HG02884 (cell line): ENCODE results near the gene NDUFAF8.

Experiments
- ATAC-seq: cut with Tn5 transposase; IDR thresholded peaks from one replicate; pipeline ENCODE4 v1.9.1; 2021; ENCODE audit warnings: mild to moderate bottlenecking, moderate library complexity; ENCODE audit not compliant: unreplicated experiment

Gene NDUFAF8

DNA sequence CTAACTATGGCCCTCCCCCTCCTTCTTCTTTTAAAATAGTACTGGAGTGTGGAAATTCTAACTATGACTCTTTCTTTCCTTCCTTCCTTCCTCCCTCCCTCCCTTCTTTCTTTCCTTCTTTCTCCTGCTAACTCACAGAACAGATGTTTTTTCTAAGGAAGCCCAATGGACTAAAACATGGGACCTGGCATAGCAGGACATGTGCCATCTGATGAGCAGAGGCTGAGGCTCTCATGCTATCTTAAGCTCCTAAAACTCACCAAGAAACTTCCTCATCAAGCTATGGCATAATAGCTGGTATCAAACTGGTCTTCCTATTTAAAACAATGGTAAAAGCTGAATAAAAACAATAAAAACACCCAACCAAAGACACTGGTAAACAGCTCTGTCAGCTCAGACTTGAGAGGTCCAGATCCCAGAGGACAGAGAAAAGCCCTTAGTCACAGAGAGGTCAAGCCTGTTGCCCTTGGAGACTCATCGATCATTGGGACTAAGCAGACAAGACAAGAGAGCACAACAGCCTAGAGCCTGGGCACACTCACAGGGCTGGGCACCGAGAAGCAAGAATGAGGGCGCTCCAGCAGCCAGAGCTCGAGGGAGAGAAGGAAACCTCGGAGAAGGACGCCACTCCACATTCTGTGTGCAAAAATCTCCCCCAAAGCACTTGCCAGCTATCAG, 28.4 kb downstream of the NDUFAF8 start:
- ATAC-seq, result no peak

DNA sequence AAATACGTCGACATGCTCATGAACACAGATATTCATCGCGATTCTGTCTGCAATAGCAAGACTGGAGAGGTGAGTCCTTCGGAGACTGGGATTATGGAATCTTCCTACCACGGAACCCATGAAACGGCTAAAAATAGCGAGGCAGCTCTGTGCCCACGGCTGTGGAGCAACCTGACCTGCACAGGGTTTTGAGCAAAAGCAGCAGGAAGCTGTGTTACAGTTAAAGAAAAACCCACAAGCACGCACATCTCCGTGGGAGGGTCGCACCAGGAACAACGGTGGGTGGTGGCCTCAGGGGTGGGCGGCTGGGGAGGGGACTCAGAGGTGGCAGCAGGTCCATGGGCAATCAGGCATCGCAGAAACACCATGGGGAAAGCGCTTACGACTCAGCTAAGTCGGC, 31.2 kb downstream of the NDUFAF8 start:
- ATAC-seq, result no peak

DNA sequence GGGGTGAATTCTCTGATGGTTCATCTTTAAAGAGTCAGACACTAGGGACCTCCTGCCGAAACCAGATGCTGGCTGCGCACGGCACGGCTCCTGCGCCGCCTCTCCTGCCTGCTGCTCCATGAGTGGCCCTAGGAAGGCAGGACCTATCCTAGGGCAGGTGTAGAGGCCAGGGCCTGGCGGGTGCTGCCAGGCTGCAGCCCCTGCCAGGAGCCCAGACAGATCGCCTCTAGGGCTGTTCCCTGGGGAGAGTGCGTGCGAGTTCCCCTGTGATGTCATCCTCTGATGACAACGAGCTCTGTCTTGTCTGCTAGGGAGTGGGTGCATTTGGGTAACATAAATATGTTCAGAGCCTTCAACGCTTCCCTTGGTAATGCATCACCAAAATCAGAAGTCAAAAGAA, 32.1 kb downstream of the NDUFAF8 start:
- no peak for ATAC-seq

DNA sequence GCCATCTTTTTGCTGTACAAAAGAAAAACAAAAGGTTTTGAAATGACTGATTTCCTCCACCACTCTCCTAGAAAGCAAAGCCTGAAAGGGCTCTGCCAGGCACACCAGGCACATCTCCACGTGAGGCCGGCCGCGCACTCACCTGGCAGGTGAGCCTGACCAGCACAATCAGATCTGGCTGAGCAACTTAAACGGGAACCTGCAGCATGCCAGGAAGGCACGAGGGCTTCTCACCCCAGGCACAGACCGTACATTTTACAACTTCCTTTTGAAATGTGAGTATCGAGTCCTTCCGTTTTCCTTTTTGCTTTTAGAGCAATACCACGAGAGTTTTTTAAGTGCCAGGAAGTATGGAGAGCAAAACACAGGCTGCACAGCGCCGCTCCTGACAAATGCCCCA, 33.5 kb downstream of the NDUFAF8 start:
- no peak for ATAC-seq

DNA sequence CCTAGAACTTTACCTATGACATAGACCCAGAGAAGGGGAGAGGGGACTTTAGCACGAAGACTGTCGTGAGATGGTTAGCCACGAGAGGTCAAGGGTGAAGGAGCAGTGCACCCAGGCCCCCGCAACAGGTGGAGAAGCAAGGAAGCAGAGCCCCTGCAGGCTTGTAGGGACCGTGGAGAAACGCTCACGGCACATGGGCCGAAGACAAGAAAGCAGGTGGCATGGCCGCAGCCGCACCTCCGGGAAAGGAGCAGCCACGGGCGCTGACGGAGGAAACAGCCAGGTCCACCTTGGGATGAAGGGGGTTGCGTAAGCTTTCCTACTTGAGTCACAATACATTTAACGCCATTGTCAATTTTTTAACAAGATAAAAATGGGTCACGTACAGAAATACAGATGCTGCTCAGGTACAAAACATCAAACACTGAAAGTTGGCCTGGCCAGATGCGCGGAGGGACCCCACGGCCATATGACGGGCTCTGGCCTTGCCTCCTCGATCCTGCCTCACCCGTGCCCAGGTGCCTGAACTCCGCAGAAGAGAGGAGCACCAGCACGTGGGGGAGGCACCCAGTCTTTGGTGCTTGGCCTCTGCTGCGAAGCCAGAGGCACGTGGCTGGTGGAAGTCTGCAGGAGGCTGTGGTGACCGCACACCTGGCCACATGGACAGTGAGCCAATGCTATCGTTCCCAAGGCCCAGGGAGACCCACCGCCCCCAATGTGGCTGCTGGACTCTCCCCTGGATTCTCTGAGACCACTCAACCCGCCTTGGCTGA, 34.8 kb downstream of the NDUFAF8 start:
- no peak for ATAC-seq

DNA sequence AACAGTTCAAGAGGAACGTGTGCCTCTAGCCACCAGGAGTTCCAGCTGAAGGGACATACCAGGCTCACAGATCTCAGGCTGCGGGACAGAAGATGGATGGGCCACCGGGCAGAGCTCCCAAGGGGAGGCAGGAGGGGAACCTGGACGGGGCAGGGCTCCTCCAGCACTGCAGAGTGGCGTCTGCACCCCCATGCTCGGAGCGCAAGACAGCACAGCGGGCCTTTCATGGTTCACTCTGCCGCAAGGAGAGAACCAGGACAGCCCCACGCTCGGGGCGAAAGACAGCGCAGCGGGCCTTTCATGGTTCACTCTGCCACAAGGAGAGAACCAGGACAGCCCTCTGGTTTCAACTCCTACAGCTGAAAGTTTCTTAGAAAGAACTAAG, 35.3 kb downstream of the NDUFAF8 start:
- no peak for ATAC-seq

DNA sequence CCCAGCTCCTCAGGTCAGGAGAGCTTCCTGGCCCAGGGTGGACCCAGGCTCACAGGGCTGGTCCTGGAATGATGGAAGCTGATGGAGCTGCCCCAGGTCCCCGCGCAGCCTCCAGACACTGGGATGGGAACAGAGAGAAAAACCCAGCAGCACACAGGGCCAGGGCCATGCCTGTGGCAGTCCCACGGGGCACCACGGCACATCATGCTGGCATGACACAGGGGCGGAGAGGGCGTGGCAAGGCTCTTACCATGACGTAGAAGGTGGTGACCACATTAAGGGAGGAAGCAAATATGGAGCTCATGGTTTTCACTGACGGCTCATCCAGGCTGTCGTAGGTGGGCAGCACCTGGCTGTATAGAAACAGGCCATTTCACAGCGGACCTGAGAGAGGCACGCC, 37.7 kb downstream of the NDUFAF8 start:
- no peak for ATAC-seq

DNA sequence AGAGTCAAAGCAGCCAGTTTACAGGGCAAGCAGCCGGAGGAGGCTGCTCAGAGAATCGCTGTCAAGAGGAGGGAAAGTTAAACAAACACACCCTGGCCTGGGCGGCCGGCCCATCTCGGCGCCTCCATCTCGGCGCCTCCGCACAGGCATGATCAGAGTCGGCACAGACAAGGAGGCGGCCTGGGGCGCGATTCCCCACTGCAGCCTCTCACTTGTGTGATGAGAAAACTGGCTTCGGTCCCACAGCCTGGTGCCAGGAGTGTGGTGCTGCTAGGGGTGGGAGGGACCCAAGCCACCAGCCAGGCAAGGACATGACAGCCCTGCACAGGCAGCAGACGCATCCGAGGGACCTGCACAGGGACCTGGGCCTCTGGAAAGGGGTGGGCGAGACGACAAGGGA, 38.3 kb downstream of the NDUFAF8 start:
- no peak for ATAC-seq

DNA sequence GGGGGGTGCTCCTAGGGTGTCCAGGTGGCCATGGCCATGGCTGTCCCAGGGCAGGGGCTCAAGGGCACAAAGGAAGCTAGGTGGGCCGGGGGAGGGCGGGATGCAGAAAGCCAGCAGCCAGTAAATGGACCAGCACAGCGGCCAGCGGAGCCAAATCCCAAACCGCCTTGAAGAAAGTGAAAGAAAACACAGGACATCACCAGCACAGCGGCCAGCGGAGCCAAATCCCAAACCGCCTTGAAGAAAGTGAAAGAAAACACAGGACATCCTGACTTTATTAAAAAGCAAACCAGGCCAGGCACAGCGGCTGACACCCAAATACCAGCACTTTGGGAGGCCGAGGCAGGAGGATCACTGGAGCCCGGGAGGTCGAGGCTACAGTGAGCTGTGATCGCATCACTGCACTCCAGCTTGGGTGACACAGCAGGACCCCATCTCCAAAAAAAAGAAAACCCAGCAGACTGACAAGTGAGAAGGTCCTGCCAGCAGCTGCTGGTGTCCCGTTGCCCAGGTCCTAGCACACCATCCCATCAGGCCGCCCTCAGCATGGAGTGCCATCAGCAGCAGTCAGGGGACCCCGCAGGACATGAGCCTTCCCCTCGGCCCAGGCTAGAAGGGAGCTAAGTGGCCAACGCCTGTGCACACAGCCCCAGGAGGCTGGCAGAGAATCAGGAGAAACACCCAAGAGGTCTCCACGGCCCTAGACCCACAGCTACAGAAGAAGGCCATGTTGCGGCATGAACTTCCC, 39.0 kb downstream of the NDUFAF8 start:
- ATAC-seq, result no peak

DNA sequence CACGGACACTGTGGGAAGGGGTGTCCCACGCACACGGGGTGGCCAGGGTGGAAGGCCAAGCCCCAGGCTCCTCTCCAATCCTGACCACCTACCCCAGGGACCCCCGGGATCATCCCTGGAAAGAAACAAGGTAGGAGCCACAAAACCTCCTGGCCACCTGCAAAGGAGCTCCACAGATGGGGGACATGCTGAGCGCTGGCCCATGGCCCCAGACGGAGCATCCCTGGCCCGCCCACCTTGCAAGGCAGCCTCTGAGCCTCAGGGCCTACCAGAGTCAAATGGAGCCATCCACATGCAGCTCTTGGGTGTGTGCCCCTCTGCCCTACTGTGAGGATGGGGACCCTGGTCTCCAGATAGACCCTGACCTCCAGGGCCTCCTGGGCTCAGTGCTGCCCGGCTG, 39.7 kb downstream of the NDUFAF8 start:
- no peak for ATAC-seq

DNA sequence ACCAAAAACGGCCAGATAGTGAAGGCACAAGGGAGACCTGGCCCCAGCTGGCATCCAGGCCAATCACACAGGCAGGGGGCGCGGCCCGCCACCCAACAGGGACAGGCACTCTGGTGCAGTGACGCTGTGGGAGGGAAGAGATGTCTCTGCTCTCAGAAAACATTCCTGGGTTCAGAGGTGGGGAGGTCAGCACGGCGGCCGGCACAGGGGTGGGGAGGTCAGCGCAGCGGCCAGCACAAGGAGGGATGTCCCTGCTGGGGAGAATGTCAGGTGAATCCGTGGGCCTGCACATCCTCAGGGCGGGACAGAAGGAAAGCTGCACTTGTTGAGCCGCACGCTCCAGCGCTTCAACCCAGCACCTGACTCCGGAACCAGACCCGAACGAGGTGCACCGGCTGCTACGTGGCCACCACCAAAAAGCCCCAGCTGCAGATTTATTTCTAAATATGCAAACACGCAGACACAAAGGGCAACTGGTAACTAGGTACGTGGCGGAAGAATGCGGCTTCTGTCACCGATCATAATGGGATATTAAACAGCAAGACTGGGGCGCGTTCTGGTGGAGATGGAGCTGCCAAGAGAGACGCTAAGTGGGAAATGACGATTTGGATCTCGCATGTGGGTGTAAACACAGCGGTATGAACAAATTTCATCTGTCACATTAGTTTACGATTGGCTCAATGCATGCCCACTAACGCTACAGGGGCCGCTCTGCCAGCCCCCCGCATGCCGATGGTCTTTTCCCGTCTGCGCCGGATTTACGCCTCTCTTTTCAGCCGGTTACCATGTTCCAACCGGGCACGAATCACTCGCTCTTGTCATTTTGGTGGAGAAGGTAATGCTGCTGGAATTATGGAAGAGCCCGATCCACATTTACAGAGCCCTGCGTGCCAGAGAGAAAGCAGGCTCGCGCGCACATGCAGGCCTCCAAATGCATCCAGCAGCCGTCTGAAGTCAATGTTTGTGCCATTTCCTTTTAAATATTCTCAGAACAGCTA, 40.5 kb downstream of the NDUFAF8 start:
- ATAC-seq, result no peak

DNA sequence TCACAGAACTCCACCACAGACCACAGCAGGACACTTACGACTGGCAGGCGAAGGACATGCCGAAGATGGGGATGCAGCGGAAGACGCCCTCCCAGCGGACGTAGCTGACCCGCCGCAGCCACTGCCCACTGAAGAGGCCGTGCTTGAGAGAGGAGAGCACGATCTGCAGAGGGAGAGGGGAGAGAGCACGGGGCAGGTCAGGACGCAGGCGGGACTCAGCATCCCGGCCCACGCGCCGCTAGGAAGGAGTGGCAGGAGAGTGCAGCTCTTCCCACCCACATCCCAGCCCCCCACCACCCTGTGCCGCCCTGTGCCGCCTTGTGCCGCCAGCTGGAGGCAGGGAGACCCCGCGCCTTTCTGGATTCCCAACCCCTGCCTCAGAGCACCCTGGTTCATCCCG, 41.5 kb downstream of the NDUFAF8 start:
- no peak for ATAC-seq

DNA sequence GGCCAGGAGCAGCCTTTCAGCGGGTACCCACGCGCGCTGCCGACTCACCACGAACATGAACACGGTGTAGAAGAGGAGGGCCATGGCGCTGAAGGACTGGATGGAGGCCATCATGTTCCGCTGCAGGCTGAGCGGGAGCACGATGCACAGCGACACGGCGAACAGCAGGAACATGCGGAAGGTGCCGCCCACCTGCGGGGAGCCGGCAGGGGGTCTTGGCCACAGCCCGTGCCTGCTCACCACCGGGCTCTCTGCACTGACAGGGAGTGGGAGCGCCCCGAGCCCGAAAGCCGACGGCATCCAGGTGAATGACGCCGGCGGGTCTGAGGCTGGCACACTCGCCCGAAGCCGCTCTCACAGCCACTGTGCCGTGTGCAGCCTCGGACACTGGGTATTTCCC, 43.0 kb downstream of the NDUFAF8 start:
- ATAC-seq, result no peak

DNA sequence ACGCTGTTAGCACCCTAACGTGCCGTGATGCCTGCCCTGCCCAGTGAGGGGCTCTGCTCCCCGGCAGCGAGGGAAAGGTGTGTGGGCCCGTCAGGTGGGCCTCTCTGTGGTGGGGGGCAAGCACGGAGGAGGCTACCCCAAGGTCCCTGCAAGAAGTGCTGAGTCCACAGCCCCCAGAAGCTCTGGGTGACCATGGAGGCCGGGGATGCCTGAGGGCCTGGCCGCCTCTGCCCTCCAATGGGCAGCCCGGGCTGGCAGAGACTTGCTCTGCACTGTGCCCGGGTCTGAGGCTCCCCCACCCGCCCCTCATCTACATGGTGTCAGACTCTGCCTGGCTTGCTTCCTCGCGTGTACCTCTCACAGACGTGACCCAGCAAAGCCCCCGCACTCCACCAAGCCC, 43.8 kb downstream of the NDUFAF8 start:
- no peak for ATAC-seq

DNA sequence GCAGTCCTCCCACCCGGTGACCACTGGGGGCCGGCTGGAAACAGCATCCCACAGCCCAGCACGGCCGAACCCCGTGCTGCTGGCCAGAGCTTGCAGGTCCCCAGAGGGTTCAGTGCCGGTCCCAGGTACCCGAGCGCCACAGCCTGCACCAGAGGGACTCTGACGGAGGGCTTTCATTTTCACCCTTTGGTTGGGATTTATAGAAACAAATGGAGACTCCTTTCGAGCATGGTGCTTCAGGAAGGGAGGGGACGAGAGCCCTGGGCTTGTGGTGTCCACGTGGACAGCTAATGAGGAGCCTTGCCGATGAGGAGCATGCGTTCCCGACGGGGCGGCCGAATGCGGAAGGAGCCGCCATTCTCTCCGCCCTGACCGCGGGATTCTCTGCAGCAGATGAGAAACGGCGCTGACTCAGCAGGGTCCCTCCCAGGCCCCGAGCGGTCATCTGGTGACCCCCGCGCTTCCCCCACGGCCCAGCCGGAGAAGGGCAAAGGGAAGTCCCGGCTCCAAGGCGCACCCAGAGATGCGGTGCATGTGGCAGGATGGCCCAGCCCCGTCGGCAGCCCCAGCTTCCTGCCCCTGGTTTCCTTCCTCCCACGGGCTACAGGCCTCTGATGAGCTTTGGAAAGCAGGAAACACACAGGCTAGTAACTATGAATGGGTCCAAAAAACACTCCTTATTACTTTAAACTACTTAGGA, 46.2 kb downstream of the NDUFAF8 start:
- no peak for ATAC-seq

DNA sequence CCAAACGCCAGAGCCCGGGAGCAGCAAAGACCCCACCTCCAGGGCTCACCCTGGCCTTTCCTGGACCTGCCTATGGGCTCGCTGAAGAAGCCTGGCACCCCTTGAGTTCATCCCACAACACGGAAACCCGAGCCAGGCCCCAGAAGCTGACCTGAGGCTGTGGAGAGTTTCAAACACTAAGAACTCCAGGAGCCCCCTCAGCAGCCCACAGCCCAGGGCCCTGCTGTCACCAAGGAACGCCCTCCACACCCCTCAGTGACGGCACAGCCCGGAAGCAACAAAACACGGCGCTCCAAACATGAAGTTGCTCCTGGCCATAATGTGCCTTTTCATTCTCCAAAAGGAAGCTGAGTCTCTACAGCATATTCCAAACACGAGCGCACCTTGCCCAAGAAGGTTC, 46.8 kb downstream of the NDUFAF8 start:
- no peak for ATAC-seq

DNA sequence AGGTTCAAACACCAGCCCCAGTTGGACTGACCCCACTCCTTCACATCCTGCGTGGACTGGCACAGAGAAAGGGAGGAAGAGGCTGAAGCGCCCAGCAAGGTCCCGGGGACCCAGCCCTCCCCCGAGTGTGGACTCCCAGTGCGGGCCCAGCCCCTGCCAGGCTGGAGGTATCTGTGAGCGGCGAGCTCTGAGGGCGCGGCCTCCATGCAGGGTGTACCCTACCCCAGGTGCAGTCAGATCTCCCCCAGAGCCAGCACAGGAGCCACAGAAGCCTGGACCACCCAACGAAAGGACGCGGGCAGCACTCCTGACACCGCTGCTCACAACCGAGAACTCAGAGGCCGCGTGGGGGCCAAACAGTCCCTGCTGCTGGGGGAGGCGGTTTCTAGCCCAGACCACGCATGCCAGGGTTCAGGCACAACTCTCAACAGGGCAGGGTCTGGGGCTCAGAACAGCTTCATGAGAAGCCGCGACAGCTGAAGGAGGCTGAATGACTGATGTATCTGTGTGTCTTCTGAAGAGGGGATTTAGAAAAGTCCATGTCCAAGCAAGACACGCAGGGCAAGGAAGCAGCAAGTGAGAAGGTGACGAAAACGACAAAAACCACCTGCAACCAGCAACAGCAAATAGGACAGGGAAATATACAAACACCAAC, 47.5 kb downstream of the NDUFAF8 start:
- ATAC-seq, result no peak

DNA sequence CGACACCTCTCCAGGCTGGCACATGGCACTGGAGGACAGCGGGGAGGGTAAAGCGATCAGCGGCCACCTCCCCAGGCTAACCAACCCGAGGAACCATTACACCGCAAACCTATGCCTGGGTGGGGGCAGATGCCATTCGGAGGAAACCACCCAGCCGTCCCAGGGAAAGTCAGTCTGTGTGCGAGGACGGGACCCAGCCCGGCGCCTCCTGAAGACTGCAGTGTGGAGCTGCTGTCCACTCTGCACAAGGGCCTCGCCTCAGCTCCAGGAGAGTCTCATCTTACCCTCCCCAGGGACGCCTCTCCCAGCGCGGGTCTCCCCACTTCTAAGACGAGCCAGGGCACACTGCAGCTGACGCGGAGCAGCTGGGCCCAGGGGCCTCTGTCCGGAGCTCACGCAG, 48.0 kb downstream of the NDUFAF8 start:
- no peak for ATAC-seq

DNA sequence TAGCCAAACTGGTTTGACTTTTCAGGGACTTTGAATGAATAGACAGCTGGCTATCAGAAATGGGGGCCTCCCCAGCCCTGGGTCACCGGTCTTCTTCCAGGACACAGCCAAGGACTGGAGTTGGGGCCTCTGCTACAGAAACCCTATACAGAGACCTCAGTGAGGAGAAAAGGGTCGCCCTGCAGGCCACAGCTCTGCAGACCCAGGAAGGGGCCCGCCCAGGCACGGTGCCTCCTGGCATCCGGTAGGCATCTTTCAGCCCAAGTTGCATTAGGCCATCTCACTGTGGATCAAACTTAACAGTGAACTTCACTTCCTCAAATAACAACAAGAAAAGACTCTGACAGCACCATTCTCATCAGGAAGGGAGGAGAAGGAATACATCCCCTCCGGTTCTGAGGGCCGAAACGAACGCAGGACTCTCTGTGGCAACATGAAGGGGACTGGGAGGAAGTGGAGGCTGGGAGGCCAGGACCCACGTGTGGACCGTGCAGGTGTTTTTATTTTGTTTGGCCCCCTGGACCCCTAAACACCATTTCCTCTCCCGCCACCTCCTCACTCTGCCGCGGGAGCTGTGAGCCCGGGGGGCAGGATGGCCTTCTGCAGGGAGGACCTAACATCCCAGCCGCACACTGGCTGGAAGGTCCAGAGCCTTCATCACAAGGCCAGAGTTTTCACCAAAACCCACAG, 48.8 kb downstream of the NDUFAF8 start:
- ATAC-seq, result no peak
